SK-N-SH (cell line): ENCODE results near the gene DBR1. TPM values are rescaled to one million over a fixed set of nuclear protein-coding genes. Genes with fewer than 3 reads are reported as not detected.

Source experiments
- CTCF ChIA-PET: fragments of 300-600, 350-600 bp; formaldehyde crosslinking; extraction: SDS; loops from one replicate; lab custom pipeline; 2021; lab: Yijun Ruan, JAX
- POLR2A ChIA-PET: fragments of 350-600 bp; sonication (Branson Sonifier 250); formaldehyde crosslinking; extraction: SDS; loops from one replicate; lab custom pipeline; 2020; ENCODE audit warnings: antibody characterized with exemption, inconsistent platforms; lab: Yijun Ruan, JAX
- DNase-seq: peaks from one replicate; pipeline ENCODE4 v3.0.0; 2012
- H2AFZ ChIP-seq: fragments of 200-600 bp; sonication (generic); 2 replicates; pipeline ENCODE4 v1.8.1; 2016; ENCODE audit warnings: antibody characterized with exemption, mild to moderate bottlenecking, low read depth
- H3F3A ChIP-seq: fragments of 200-600 bp; sonication (generic); replicated peaks from 2 replicates; pipeline ENCODE3; 2016; ENCODE audit warnings: antibody characterized with exemption, mild to moderate bottlenecking; ENCODE audit not compliant: insufficient read depth
- H3K27ac ChIP-seq, 2 experiments: fragments of 200-500 bp in 1 of 2; fragments of 200-600 bp in 1 of 2; sonication (Bioruptor generic) in 1 of 2; sonication (generic), shearing (Covaris generic) in 1 of 2; 2 replicates each; pipeline versions ENCODE4 v1.5.1 to v1.6.1; 2014 to 2016; ENCODE audit warnings: low read depth in 2 of 2, inconsistent platforms in 1 of 2, low read length in 1 of 2, mild to moderate bottlenecking in 1 of 2, mixed read lengths in 1 of 2
- H3K27me3 ChIP-seq: fragments of 200-600 bp; sonication (generic), shearing (Covaris generic); 2 replicates; pipeline ENCODE4 v1.6.1; 2016; ENCODE audit warnings: mixed run types; ENCODE audit not compliant: insufficient read depth
- H3K36me3 ChIP-seq, 2 experiments: fragments of 200-500 bp in 1 of 2; fragments of 200-600 bp in 1 of 2; sonication (Bioruptor generic) in 1 of 2; sonication (generic) in 1 of 2; replicated peaks in 1 of 2; 2 replicates each; pipeline versions ENCODE3 to v1.5.1; 2014 to 2016; ENCODE audit warnings: low read length in 1 of 2, mild to moderate bottlenecking in 1 of 2; ENCODE audit not compliant: insufficient read depth in 2 of 2, control insufficient read depth in 1 of 2
- H3K4me1 ChIP-seq, 2 experiments: fragments of 200-500 bp in 1 of 2; fragments of 200-600 bp in 1 of 2; sonication (Bioruptor generic) in 1 of 2; sonication (generic), shearing (Covaris generic) in 1 of 2; 2 replicates each; pipeline versions ENCODE4 v1.5.1 to v1.6.1; 2014 to 2016; ENCODE audit warnings: low read depth in 1 of 2, low read length in 1 of 2, mixed run types in 1 of 2; ENCODE audit not compliant: insufficient read depth in 2 of 2, control insufficient read depth in 1 of 2
- H3K4me2 ChIP-seq: fragments of 200-600 bp; sonication (generic), shearing (Covaris generic); 2 replicates; pipeline ENCODE4 v1.6.1; 2017; ENCODE audit warnings: mixed run types
- H3K4me3 ChIP-seq, 2 experiments: fragments of 200-500 bp in 1 of 2; fragments of 200-600 bp in 1 of 2; sonication (Bioruptor generic) in 1 of 2; sonication (generic), shearing (Covaris generic) in 1 of 2; 2 replicates each; pipeline versions ENCODE4 v1.5.1 to v1.8.1; 2014 to 2016; ENCODE audit warnings: low read depth in 2 of 2, inconsistent platforms in 1 of 2, low read length in 1 of 2, mild to moderate bottlenecking in 1 of 2, mixed read lengths in 1 of 2, moderate library complexity in 1 of 2
- H3K79me2 ChIP-seq: fragments of 200-600 bp; sonication (generic); 2 replicates; pipeline ENCODE4 v1.8.1; 2017; ENCODE audit warnings: mild to moderate bottlenecking; ENCODE audit not compliant: insufficient read depth
- H3K9ac ChIP-seq: fragments of 200-600 bp; sonication (generic); 2 replicates; pipeline ENCODE4 v1.6.1; 2017; ENCODE audit warnings: mixed run types
- H3K9me2 ChIP-seq: fragments of 200-600 bp; sonication (generic); 2 replicates; pipeline ENCODE4 v1.6.1; 2017; ENCODE audit warnings: mixed run types
- H3K9me3 ChIP-seq: fragments of 200-600 bp; sonication (generic); 2 replicates; pipeline ENCODE4 v1.6.1; 2017; ENCODE audit warnings: mixed run types, mild to moderate bottlenecking, moderate library complexity
- H4K20me1 ChIP-seq: fragments of 200-600 bp; sonication (generic); 2 replicates; pipeline ENCODE4 v1.6.1; 2017; ENCODE audit warnings: mild to moderate bottlenecking, mixed run types; ENCODE audit not compliant: insufficient read depth
- CHD2 ChIP-seq: fragments of 150-350 bp; IDR thresholded peaks from 2 replicates; pipeline ENCODE4 v1.6.1; 2018; ENCODE audit warnings: low read length; ENCODE audit not compliant: partially characterized antibody
- CTCF ChIP-seq: fragments of 200-600 bp; sonication (generic); IDR thresholded peaks from 2 replicates; pipeline ENCODE4 v1.6.1; 2017; ENCODE audit warnings: antibody characterized with exemption, mild to moderate bottlenecking, moderate library complexity
- EP300 ChIP-seq, 2 experiments: IDR thresholded peaks; 2 replicates each; pipeline versions ENCODE4 v1.4.0 to v1.6.1; 2012; ENCODE audit warnings: borderline replicate concordance in 1 of 2, low read depth in 1 of 2, low read length in 1 of 2
- EZH2phosphoT487 ChIP-seq: fragments of 200-600 bp; sonication (generic); IDR thresholded peaks from 2 replicates; pipeline ENCODE4 v1.6.1; 2017; ENCODE audit warnings: low read depth, mixed run types, mild to moderate bottlenecking, antibody characterized with exemption, moderate library complexity, borderline replicate concordance
- FOXJ3 ChIP-seq: sonication (generic); formaldehyde crosslinking; IDR thresholded peaks from 2 replicates; pipeline ENCODE4 v1.5.1; 2020; ENCODE audit warnings: mild to moderate bottlenecking, missing genetic modification reagents
- FOXM1 ChIP-seq: IDR thresholded peaks from 2 replicates; pipeline ENCODE4 v1.4.0; 2012; ENCODE audit warnings: low read depth, mild to moderate bottlenecking
- GABPA ChIP-seq: IDR thresholded peaks from 2 replicates; pipeline ENCODE4 v1.4.0; 2012; ENCODE audit warnings: low read depth, mild to moderate bottlenecking
- GATA2 ChIP-seq: sonication (generic); formaldehyde crosslinking; IDR thresholded peaks from 2 replicates; pipeline ENCODE4 v1.5.0; 2020; ENCODE audit warnings: mild to moderate bottlenecking, missing genetic modification reagents
- IRF3 ChIP-seq: fragments of 150-350 bp; IDR thresholded peaks from 2 replicates; pipeline ENCODE4 v1.6.1; 2016; ENCODE audit warnings: mild to moderate bottlenecking, low read depth, low read length
- MEF2A ChIP-seq: IDR thresholded peaks from 2 replicates; pipeline ENCODE4 v1.4.0; 2012; ENCODE audit warnings: low read depth, borderline replicate concordance
- MXI1 ChIP-seq: IDR thresholded peaks from 2 replicates; pipeline ENCODE4 v1.6.1; 2012; ENCODE audit warnings: mild to moderate bottlenecking, low read depth, low read length, improper control_type of control experiment
- NFIC ChIP-seq: IDR thresholded peaks from 2 replicates; pipeline ENCODE4 v1.4.0; 2012; ENCODE audit warnings: borderline replicate concordance
- RAD21 ChIP-seq: IDR thresholded peaks from 2 replicates; pipeline ENCODE4 v1.6.1; 2012; ENCODE audit warnings: mild to moderate bottlenecking, low read length
- RCOR1 ChIP-seq: fragments of 150-350 bp; IDR thresholded peaks from 2 replicates; pipeline ENCODE4 v1.6.1; 2017; ENCODE audit warnings: antibody characterized with exemption, low read length
- REST ChIP-seq: IDR thresholded peaks from 2 replicates; pipeline ENCODE4 v1.6.1; 2012; ENCODE audit warnings: mild to moderate bottlenecking, low read depth, low read length, moderate library complexity
- RXRA ChIP-seq: IDR thresholded peaks from 2 replicates; pipeline ENCODE4 v1.4.0; 2012; ENCODE audit warnings: low read depth, mild to moderate bottlenecking, borderline replicate concordance
- SIN3A ChIP-seq: IDR thresholded peaks from 2 replicates; pipeline ENCODE4 v1.6.1; 2012; ENCODE audit warnings: low read depth, mild to moderate bottlenecking, low read length, moderate library complexity, borderline replicate concordance
- TAF1 ChIP-seq: IDR thresholded peaks from 2 replicates; pipeline ENCODE4 v1.6.1; 2012; ENCODE audit warnings: low read depth, mild to moderate bottlenecking, low read length, moderate library complexity, borderline replicate concordance
- TCF12 ChIP-seq: IDR thresholded peaks from 2 replicates; pipeline ENCODE4 v1.4.0; 2012
- TEAD4 ChIP-seq: IDR thresholded peaks from 2 replicates; pipeline ENCODE4 v1.4.0; 2012; ENCODE audit warnings: mild to moderate bottlenecking, borderline replicate concordance; ENCODE audit not compliant: insufficient read depth
- USF1 ChIP-seq: IDR thresholded peaks from 2 replicates; pipeline ENCODE4 v1.4.0; 2012; ENCODE audit warnings: low read depth, borderline replicate concordance
- WGBS: methylation state at CpG from one replicate; pipeline ENCODE4 v1.1.6; 2017; ENCODE audit warnings: low lambda C conversion rate; 5-methylcytosine and 5-hydroxymethylcytosine counted together
- polyA plus RNA-seq, 3 experiments: library from polyadenylated mRNA; depleted of rRNA; stranded (reverse); fragments of >200 nt; gene quantifications; 2 replicates each; pipeline ENCODE4 v1.2.3, GENCODE V29; 2012

DBR1 gene
- polyA plus RNA-seq, 1 of the 3 experiments (the other 2 are of a cell fraction): 9.2 TPM

- Histone ChIP-seq H3K36me3 (peaks cover 14 to 15% of the 10 kb centered on the region in 2 experiments), H3K9ac (no peak overlapping the region), H3K9me3 (no peaks in the 10 kb centered on the region), H3K9me2 (no peaks in the 10 kb centered on the region), H2AFZ (no peak overlapping the region), H3K4me2 (no peak overlapping the region), H4K20me1 (no peaks in the 10 kb centered on the region), H3K4me3 (no peak overlapping the region), H3K27ac (no peak overlapping the region), H3K79me2 (no peaks in the 10 kb centered on the region), H3F3A (no peaks in the 10 kb centered on the region), H3K4me1 (no peaks in the 10 kb centered on the region), H3K27me3 (no peaks in the 10 kb centered on the region)
- 97% methylated on average over 4 of the region's 4 CpGs for WGBS
- no peak for DNase-seq
- TF ChIP-seq FOXJ3 (CRISPR knock-in tag): no peak
- no peak for TF ChIP-seq RXRA
- TF ChIP-seq EP300 (IDR thresholded peaks at IDR 0.05; ENCODE audit: borderline replicate concordance in 1 of 2, low read depth in 1 of 2, low read length in 1 of 2): no peak
- no peak for TF ChIP-seq MXI1
- ChIA-PET CTCF (no interaction called here), POLR2A (no interaction called here)
Observed at GRCh38 chr3:138157743-138158142, 17.0 kb downstream of the DBR1 start.

- H3K9ac ChIP-seq: no peak overlapping the region
- no peaks in the 10 kb centered on the region for H3K4me1 ChIP-seq
- no peaks in the 10 kb centered on the region for H4K20me1 ChIP-seq
- DNase-seq: no peak
- no peak overlapping the region for H3K27ac ChIP-seq
- no peaks in the 10 kb centered on the region for H3F3A ChIP-seq
- H3K79me2 ChIP-seq: no peaks in the 10 kb centered on the region
- ChIA-PET POLR2A (no interaction called here), CTCF (no interaction called here)
- H3K9me3 ChIP-seq: no peaks in the 10 kb centered on the region
- no peak for TF ChIP-seq TEAD4
- TF ChIP-seq TAF1: no peak
- no peak for TF ChIP-seq MEF2A
- TF ChIP-seq CHD2: no peak
- TF ChIP-seq REST: no peak
- TF ChIP-seq RXRA: no peak
- TF ChIP-seq NFIC: no peak
- no peak for TF ChIP-seq GABPA
- TF ChIP-seq SIN3A: no peak
- no peak for TF ChIP-seq EZH2phosphoT487
- no peak for TF ChIP-seq IRF3
- TF ChIP-seq CTCF: no peak
- TF ChIP-seq USF1: no peak
- TF ChIP-seq FOXM1: no peak
- TF ChIP-seq GATA2 (CRISPR knock-in tag): no peak
- TF ChIP-seq TCF12: no peak
- no peak for TF ChIP-seq RCOR1
- no peak for TF ChIP-seq RAD21
- no peak overlapping the region for H2AFZ ChIP-seq
- no peak overlapping the region for H3K4me3 ChIP-seq
- H3K9me2 ChIP-seq: no peaks in the 10 kb centered on the region
- no peaks in the 10 kb centered on the region; the same call in 1 of the 2 replicates for H3K27me3 ChIP-seq
- H3K36me3 ChIP-seq: no peaks in the 10 kb centered on the region
- H3K4me2 ChIP-seq: no peak overlapping the region
Observed at GRCh38 chr3:138154534-138154933, 20.2 kb downstream of the DBR1 start.
